Gastrocnemius medialis (tissue), 4 donors: ENCODE measurements around the gene TTC4. TPM values are rescaled to one million over a fixed set of nuclear protein-coding genes. Genes with fewer than 3 reads are reported as not detected.

Experiments used
- ATAC-seq, 2 donors: fragments of 150-250 bp; one replicate each; pipeline ENCODE4 v1.9.1; 2016
- DNase-seq, 2 donors: peaks; one replicate each; pipeline ENCODE4 v3.0.0-alpha.2; 2019
- H3K27ac ChIP-seq, 4 donors: fragments of 200-600 bp; sonication (generic); 1 replicate in 1 of 4; 2 replicates in 3 of 4; pipeline ENCODE4 v1.5.1; 2016 to 2018; ENCODE audit warnings: mild to moderate bottlenecking in 2 of 4, moderate library complexity in 1 of 4
- H3K27me3 ChIP-seq, 3 donors: fragments of 200-600 bp; sonication (generic) in 2 of 3; 1 replicate in 1 of 3; 2 replicates in 2 of 3; pipeline versions ENCODE4 v1.5.1 to v1.6.0; 2016 to 2019; ENCODE audit warnings: mild to moderate bottlenecking in 1 of 3, moderate library complexity in 1 of 3
- H3K36me3 ChIP-seq, 2 donors: fragments of 200-600 bp; sonication (generic) in 1 of 2; one replicate each; pipeline ENCODE4 v1.5.1; 2017 to 2018
- H3K4me1 ChIP-seq, 2 donors: fragments of 200-600 bp; sonication (generic) in 1 of 2; one replicate each; pipeline ENCODE4 v1.5.1; 2016 to 2017; ENCODE audit warnings: mild to moderate bottlenecking in 2 of 2
- H3K4me3 ChIP-seq, 4 donors: fragments of 200-600 bp; sonication (generic) in 3 of 4; 1 replicate in 1 of 4; 2 replicates in 3 of 4; pipeline ENCODE4 v1.5.1; 2016 to 2019; ENCODE audit warnings: mild to moderate bottlenecking in 2 of 4
- H3K9me3 ChIP-seq, 3 donors: fragments of 200-600 bp; sonication (generic) in 2 of 3; 1 replicate in 1 of 3; 2 replicates in 2 of 3; pipeline ENCODE4 v1.5.1; 2016 to 2019
- POLR2A ChIP-seq, 2 donors: fragments of 450-650 bp; IDR thresholded peaks; one replicate each; pipeline ENCODE4 v1.6.1; 2017; ENCODE audit warnings: antibody characterized with exemption in 2 of 2, mild to moderate bottlenecking in 2 of 2, moderate library complexity in 2 of 2
- in situ Hi-C, 4 donors: fragments of 200-750 bp; cut with MboI; loops; one replicate each; pipeline versions ENCODE4 v1.15.0 to v1.8.0; 2017; ENCODE audit warnings: low sequenced_read_pairs in 4 of 4
- intact Hi-C: fragments of 100-400 bp; cut with DNase I; formaldehyde crosslinking; loops from one replicate; pipeline ENCODE4 v1.15.1; 2023; ENCODE audit warnings: low total_unique reads
- total RNA-seq, 4 donors: library from RNA; depleted of rRNA; stranded (reverse); fragments of >200 nt; gene quantifications; one replicate each; pipeline versions ENCODE4 v1.1.0 to v1.2.3, GENCODE V29; 2016
- TF ChIP-seq, protein P1 (sequence below), 5 experiments: fragments of 450-650 bp in 3 of 5; fragments of 200-600 bp in 2 of 5; sonication (generic) in 2 of 5; IDR thresholded peaks in 4 of 5; conservative IDR thresholded peaks in 1 of 5; 1 replicate in 4 of 5; 2 replicates in 1 of 5; pipeline ENCODE4 v1.5.1; 2016 to 2019; ENCODE audit warnings: antibody characterized with exemption in 5 of 5, mild to moderate bottlenecking in 3 of 5, moderate library complexity in 3 of 5

Gene TTC4
- total RNA-seq, 4 donors from 2014 or later: 26.7 to 44.3 (median 31.4) TPM

DNA sequence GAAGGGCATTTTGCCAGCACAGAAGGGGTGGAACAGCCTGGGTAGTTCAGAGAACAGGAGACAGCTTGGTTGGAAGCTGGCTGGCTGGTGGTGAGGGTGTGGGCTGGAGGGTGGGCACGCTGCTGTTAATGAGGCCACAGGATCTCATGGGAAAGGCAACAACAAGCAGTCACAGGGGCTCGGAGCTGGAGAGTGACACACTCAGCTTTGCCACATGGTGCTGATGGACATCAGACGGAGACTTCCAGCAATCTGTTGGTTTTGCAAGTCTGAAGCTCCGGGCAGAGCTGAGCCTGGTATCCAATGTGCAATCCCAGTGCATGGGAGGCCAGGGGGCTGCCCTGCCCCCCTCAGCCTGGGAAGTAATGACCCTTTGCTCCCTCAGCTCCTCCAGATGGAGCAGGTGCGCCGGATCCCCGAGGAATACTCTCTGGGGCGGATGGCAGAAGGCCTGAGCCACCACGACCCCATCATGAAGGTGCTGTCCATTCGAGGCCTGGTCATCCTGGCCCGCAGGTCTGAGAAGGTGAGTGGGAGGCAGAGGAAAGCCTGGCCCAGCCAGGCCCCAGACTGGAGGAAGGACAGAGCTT, 15.6 kb upstream of the TTC4 start:
- in situ Hi-C loops: no loop called here
- DNase-seq (no peak), ATAC-seq (no peak)
- H3K4me3 ChIP-seq: no peak overlapping the region
- no peak overlapping the region for H3K27ac ChIP-seq
- TF ChIP-seq, protein P1, sequence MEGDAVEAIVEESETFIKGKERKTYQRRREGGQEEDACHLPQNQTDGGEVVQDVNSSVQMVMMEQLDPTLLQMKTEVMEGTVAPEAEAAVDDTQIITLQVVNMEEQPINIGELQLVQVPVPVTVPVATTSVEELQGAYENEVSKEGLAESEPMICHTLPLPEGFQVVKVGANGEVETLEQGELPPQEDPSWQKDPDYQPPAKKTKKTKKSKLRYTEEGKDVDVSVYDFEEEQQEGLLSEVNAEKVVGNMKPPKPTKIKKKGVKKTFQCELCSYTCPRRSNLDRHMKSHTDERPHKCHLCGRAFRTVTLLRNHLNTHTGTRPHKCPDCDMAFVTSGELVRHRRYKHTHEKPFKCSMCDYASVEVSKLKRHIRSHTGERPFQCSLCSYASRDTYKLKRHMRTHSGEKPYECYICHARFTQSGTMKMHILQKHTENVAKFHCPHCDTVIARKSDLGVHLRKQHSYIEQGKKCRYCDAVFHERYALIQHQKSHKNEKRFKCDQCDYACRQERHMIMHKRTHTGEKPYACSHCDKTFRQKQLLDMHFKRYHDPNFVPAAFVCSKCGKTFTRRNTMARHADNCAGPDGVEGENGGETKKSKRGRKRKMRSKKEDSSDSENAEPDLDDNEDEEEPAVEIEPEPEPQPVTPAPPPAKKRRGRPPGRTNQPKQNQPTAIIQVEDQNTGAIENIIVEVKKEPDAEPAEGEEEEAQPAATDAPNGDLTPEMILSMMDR (IDR thresholded peaks at IDR 0.05 in 4 of 5, conservative IDR thresholded peaks at IDR 0.05 in 1 of 5): no peak
- no peaks in the 10 kb centered on the region for H3K4me1 ChIP-seq
- no peaks in the 10 kb centered on the region for H3K27me3 ChIP-seq
- no peaks in the 10 kb centered on the region for H3K36me3 ChIP-seq
- H3K9me3 ChIP-seq: no peaks in the 10 kb centered on the region
- intact Hi-C loops: no loop called here

DNA sequence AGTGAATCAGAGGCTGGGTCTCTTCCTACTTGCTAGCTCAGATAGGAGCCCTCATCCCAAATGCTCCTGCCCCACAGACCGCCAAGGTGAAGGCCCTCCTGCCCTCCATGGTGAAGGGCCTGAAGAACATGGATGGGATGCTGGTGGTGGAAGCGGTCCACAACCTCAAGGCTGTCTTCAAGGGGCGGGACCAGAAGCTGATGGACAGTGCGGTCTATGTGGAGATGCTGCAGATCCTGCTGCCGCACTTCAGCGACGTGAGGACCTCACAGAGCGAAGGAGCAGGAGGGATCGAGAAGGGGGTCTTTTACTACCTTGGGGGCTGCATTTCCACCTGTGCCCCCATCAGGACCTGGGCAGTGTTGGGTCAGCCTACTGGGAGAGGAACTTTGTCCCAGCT, 14.6 kb upstream of the TTC4 start:
- no peaks in the 10 kb centered on the region for H3K36me3 ChIP-seq
- no peaks in the 10 kb centered on the region for H3K4me1 ChIP-seq
- H3K27me3 ChIP-seq: no peaks in the 10 kb centered on the region
- intact Hi-C loops: no loop called here
- no peak overlapping the region for H3K27ac ChIP-seq
- DNase-seq: no peak
- H3K4me3 ChIP-seq: no peak overlapping the region
- no peak for ATAC-seq
- TF ChIP-seq, protein P1 (IDR thresholded peaks at IDR 0.05 in 4 of 5, conservative IDR thresholded peaks at IDR 0.05 in 1 of 5): no peak
- TF ChIP-seq POLR2A (IDR thresholded peaks at IDR 0.05): no peak
- H3K9me3 ChIP-seq: no peaks in the 10 kb centered on the region
- in situ Hi-C loops: no loop called here

DNA sequence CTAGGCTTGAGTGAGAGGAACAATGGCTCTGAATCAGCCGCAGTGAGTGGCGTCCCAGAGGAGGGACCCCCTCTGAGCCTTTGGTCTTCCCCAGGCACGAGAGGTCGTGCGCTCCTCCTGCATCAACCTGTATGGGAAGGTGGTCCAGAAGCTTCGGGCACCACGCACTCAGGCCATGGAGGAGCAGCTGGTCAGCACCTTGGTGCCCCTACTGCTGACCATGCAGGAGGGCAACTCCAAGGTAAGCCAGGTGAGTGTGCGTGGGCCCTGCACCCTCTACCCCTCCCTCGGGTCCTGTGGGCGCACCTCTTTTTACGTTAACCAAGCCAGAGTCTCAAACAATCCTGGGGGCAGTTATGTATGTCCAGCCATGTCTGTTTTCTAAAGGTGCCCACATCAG, 13.7 kb upstream of the TTC4 start:
- intact Hi-C loops: no loop called here
- no peaks in the 10 kb centered on the region for H3K9me3 ChIP-seq
- ATAC-seq (no peak), DNase-seq (no peak)
- H3K36me3 ChIP-seq: no peaks in the 10 kb centered on the region
- in situ Hi-C loops: no loop called here
- H3K4me3 ChIP-seq: no peak overlapping the region
- H3K27me3 ChIP-seq: no peaks in the 10 kb centered on the region
- H3K4me1 ChIP-seq: no peaks in the 10 kb centered on the region
- no peak for TF ChIP-seq POLR2A (IDR thresholded peaks at IDR 0.05)
- TF ChIP-seq, protein P1 (IDR thresholded peaks at IDR 0.05 in 4 of 5, conservative IDR thresholded peaks at IDR 0.05 in 1 of 5): no peak
- no peak overlapping the region for H3K27ac ChIP-seq

DNA sequence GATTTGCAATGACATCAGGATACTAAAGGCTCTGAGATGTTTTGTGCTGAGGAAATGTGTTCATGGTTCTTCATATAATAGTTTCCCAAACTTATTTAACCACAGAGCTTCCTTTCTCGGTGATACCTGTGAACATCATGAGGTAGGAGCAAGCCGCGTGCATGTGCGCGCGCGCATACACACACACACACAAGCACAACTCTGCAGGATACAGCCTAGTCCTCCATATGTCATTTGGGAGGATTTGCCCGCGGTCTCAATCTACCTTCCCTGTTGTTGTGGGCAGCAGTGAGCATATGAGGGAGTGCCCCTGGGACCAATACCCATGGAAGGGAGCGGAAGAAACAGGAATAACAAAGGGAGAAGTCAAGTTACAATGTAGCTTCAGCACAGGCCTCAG, 12.2 kb upstream of the TTC4 start:
- Histone ChIP-seq H3K4me1 (no peaks in the 10 kb centered on the region), H3K36me3 (no peaks in the 10 kb centered on the region), H3K9me3 (no peaks in the 10 kb centered on the region), H3K4me3 (no peak overlapping the region), H3K27me3 (no peaks in the 10 kb centered on the region), H3K27ac (no peak overlapping the region)
- ATAC-seq (no peak), DNase-seq (no peak)
- intact Hi-C loops (no loop called here), in situ Hi-C loops (no loop called here)
- TF ChIP-seq POLR2A (IDR thresholded peaks at IDR 0.05): no peak
- TF ChIP-seq, protein P1 (IDR thresholded peaks at IDR 0.05 in 4 of 5, conservative IDR thresholded peaks at IDR 0.05 in 1 of 5): no peak

DNA sequence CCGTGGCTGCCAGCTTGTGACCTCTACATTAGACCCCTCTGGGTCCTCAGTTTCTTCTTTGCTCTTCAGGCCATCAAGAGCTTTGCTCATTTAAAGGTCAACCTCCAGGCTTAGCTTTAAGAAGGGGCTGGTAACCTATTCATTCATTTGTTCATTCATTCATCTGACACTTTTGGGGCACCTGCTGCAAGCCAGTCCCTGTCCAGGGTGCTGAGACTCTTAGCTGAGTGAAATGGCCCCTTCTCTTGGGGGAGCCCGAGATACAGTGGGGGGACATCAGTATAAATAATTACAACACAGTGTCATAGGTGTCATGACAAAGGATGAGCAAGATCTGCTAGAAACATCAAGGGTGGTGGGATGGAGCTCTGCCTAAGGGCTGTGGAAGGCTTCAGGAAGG, 10.5 kb upstream of the TTC4 start:
- Histone ChIP-seq H3K27me3 (no peaks in the 10 kb centered on the region), H3K36me3 (no peaks in the 10 kb centered on the region), H3K4me1 (no peaks in the 10 kb centered on the region), H3K9me3 (no peaks in the 10 kb centered on the region), H3K27ac (no peak overlapping the region), H3K4me3 (no peak overlapping the region)
- ATAC-seq: no peak
- DNase-seq: no peak
- intact Hi-C loops (no loop called here), in situ Hi-C loops (no loop called here)
- no peak for TF ChIP-seq POLR2A (IDR thresholded peaks at IDR 0.05)
- TF ChIP-seq, protein P1 (IDR thresholded peaks at IDR 0.05 in 4 of 5, conservative IDR thresholded peaks at IDR 0.05 in 1 of 5): no peak
